ENCODE data around the gene HEYL.
A peak's percentile ranks its signal among the peaks of the same experiment; 100 is the strongest.

The HEYL gene

DNA sequence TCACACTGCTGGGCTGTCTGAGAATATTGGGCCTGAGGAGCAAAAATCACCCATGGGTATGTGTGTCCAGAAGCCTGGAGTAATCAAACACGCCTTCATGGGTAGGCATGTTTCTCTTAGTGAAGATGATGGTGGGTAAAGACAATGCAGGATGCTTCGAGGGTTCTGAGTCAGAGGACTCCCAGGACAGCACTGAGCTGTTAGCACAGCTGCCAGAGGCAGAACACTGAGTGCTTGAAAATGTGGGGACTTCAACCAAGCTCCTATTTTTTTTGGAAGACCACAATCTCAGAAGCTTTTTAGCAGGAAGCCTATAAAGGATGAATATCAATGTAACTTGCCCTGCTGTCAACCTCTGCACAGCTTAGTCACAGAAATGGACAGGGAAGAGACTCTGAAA is 40.4 kb upstream of the HEYL start:
- no peaks in the 10 kb centered on the region for H3K27me3 ChIP-seq (replicated peaks; ENCODE audit: control insufficient read depth, insufficient read depth, low read length, poor library complexity, severe bottlenecking)
- DNase-seq = no peak
- H3K4me3 ChIP-seq (ENCODE audit: insufficient read depth, low read depth, low read length, poor library complexity, severe bottlenecking) = no peak overlapping the region
- peaks cover 8% of the 10 kb centered on the region for H3K36me3 ChIP-seq (ENCODE audit: control insufficient read depth, insufficient read depth, low read length)
- no peak overlapping the region for H3K27ac ChIP-seq (ENCODE audit: insufficient read depth, low read length, poor library complexity, severe bottlenecking)
- peaks cover 15% of the 10 kb centered on the region for H3K4me1 ChIP-seq (ENCODE audit: control insufficient read depth, insufficient read depth, low read length, poor library complexity, severe bottlenecking)
- no peaks in the 10 kb centered on the region for H3K9me3 ChIP-seq (ENCODE audit: control insufficient read depth, low read length)

DNA sequence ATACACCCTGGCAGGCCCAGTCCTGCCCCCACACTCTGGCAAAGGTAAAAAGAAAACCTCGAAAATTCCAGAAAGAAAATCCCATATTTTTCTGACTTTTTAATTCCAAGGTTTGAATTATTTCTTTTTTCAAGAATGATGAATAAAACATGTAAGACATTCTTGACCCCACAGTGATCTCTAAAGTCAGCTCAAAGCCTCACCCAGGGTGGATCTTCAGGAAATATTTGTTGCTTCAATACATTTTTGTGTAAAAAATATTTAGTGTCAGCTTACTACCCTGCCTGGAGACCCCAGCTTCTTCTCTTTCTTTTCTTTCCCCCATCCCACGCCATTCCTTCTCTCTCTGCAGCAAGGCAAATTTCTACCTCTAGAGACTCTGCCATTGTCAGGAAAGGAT is 39.4 kb upstream of the HEYL start:
- no peaks in the 10 kb centered on the region for H3K9me3 ChIP-seq (ENCODE audit: control insufficient read depth, low read length)
- no peak overlapping the region for H3K4me3 ChIP-seq (ENCODE audit: insufficient read depth, low read depth, low read length, poor library complexity, severe bottlenecking)
- no peak for DNase-seq
- peaks cover 7% of the 10 kb centered on the region for H3K4me1 ChIP-seq (ENCODE audit: control insufficient read depth, insufficient read depth, low read length, poor library complexity, severe bottlenecking)
- no peaks in the 10 kb centered on the region for H3K27me3 ChIP-seq (replicated peaks; ENCODE audit: control insufficient read depth, insufficient read depth, low read length, poor library complexity, severe bottlenecking)
- H3K36me3 ChIP-seq (ENCODE audit: control insufficient read depth, insufficient read depth, low read length) = peaks cover 8% of the 10 kb centered on the region
- H3K27ac ChIP-seq (ENCODE audit: insufficient read depth, low read length, poor library complexity, severe bottlenecking) = no peak overlapping the region

DNA sequence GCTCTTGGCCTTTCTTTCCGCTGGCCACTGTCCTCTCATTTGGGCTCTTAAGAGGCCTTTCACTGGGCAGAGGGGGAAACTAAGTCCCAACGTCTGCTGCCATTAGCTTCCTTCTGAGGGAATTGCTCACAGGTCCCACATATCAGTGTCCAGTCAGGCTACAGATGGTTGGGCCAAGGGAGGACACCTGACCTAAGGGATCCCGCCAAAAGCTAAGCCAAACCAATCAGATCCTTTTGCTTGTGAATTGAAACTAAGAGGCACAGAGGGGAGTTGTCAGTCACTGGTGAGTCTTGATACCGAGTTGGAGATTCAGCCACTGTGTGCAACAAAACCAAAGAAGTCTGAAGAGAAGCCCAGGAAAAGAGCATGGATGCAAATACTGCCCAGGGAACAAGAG is 38.2 kb upstream of the HEYL start:
- Histone ChIP-seq H3K9me3 (ENCODE audit: control insufficient read depth, low read length) (no peaks in the 10 kb centered on the region), H3K4me1 (ENCODE audit: control insufficient read depth, insufficient read depth, low read length, poor library complexity, severe bottlenecking) (peaks cover 7% of the 10 kb centered on the region), H3K27ac (ENCODE audit: insufficient read depth, low read length, poor library complexity, severe bottlenecking) (no peak overlapping the region), H3K27me3 (replicated peaks; ENCODE audit: control insufficient read depth, insufficient read depth, low read length, poor library complexity, severe bottlenecking) (no peaks in the 10 kb centered on the region), H3K4me3 (ENCODE audit: insufficient read depth, low read depth, low read length, poor library complexity, severe bottlenecking) (no peak overlapping the region), H3K36me3 (ENCODE audit: control insufficient read depth, insufficient read depth, low read length) (peaks cover 8% of the 10 kb centered on the region)
- no peak for DNase-seq

DNA sequence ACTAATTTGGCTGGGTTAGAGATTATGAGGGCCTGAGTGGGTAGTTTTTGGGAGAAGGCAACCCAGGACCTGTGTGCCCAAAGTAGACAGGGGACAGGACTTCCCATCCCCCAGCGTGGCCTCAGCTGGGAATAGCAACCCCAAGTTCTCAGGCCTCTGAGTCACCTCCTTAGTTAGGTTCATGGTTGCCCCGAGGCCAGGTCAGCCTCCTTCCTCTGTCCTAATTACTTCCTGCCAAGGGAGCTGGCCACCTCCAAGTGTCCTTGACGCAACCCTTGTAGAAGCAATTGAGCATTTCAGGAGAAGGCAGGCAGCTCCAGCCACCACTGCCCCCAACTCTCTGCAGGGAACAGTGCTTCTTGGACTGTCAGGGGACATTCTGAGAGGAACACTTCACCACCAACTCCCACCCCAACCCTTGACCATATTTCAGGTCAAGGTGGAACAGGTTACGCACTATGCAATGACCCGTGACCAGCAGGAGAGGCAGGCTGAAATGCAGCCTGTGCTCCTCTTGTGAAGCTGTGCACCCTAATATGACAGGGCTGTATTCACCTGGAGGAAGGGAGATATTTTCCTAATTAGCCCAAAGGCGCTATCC is 37.6 kb upstream of the HEYL start:
- Histone ChIP-seq H3K4me1 (ENCODE audit: control insufficient read depth, insufficient read depth, low read length, poor library complexity, severe bottlenecking) (peaks cover 9% of the 10 kb centered on the region), H3K36me3 (ENCODE audit: control insufficient read depth, insufficient read depth, low read length) (peaks cover 8% of the 10 kb centered on the region), H3K27ac (ENCODE audit: insufficient read depth, low read length, poor library complexity, severe bottlenecking) (no peak overlapping the region), H3K27me3 (replicated peaks; ENCODE audit: control insufficient read depth, insufficient read depth, low read length, poor library complexity, severe bottlenecking) (no peaks in the 10 kb centered on the region), H3K4me3 (ENCODE audit: insufficient read depth, low read depth, low read length, poor library complexity, severe bottlenecking) (no peak overlapping the region), H3K9me3 (ENCODE audit: control insufficient read depth, low read length) (no peaks in the 10 kb centered on the region)
- no peak for DNase-seq

DNA sequence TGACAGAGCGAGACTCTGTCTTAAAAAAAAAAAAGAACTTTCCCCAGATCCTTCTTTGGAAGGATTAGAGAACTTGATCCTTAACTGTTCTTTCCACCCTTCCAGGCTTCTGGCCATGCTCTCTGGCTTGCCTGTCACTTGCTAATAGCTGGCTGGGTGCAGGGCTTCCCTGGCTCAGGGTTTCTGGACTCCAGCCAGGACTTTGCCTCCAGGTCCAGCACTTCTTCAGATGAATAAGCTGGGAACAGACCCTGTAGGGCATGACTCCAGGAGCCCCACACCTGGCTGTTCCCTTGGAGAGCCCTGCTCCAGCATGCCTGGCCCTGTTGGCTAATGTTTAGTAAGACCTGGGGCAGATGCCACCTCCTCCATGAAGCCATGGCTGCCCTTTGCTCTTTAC is 35.8 kb upstream of the HEYL start:
- Histone ChIP-seq H3K4me3 (ENCODE audit: insufficient read depth, low read depth, low read length, poor library complexity, severe bottlenecking) (no peak overlapping the region), H3K4me1 (ENCODE audit: control insufficient read depth, insufficient read depth, low read length, poor library complexity, severe bottlenecking) (peaks cover 15% of the 10 kb centered on the region), H3K9me3 (ENCODE audit: control insufficient read depth, low read length) (no peaks in the 10 kb centered on the region), H3K27ac (ENCODE audit: insufficient read depth, low read length, poor library complexity, severe bottlenecking) (no peak overlapping the region), H3K27me3 (replicated peaks; ENCODE audit: control insufficient read depth, insufficient read depth, low read length, poor library complexity, severe bottlenecking) (peaks cover 8% of the 10 kb centered on the region), H3K36me3 (ENCODE audit: control insufficient read depth, insufficient read depth, low read length) (peaks cover 8% of the 10 kb centered on the region)
- DNase-seq = no peak

DNA sequence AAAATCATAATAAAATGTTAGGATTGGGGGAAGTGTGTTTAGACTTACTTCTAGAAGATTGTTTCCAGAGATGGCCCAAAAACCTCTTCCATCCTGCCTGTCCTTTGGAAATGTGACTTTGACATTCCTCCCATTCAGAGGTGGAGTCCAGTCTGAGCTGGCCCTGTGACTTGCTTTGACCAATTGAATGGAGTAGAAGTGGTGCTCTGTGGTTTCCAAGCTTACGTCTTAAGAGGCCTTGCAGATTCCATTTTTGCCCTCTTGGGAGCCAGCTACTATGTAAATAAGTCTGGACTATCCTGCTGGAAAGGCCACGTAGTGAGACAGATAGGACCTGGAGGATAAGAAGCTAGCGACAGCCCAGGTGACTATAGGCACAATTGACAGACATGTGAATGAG is 33.8 kb upstream of the HEYL start:
- Histone ChIP-seq H3K4me3 (ENCODE audit: insufficient read depth, low read depth, low read length, poor library complexity, severe bottlenecking) (no peak overlapping the region), H3K27me3 (replicated peaks; ENCODE audit: control insufficient read depth, insufficient read depth, low read length, poor library complexity, severe bottlenecking) (peaks cover 18% of the 10 kb centered on the region), H3K4me1 (ENCODE audit: control insufficient read depth, insufficient read depth, low read length, poor library complexity, severe bottlenecking) (peaks cover 15% of the 10 kb centered on the region), H3K36me3 (ENCODE audit: control insufficient read depth, insufficient read depth, low read length) (no peaks in the 10 kb centered on the region), H3K27ac (ENCODE audit: insufficient read depth, low read length, poor library complexity, severe bottlenecking) (no peak overlapping the region), H3K9me3 (ENCODE audit: control insufficient read depth, low read length) (no peaks in the 10 kb centered on the region)
- no peak for DNase-seq

DNA sequence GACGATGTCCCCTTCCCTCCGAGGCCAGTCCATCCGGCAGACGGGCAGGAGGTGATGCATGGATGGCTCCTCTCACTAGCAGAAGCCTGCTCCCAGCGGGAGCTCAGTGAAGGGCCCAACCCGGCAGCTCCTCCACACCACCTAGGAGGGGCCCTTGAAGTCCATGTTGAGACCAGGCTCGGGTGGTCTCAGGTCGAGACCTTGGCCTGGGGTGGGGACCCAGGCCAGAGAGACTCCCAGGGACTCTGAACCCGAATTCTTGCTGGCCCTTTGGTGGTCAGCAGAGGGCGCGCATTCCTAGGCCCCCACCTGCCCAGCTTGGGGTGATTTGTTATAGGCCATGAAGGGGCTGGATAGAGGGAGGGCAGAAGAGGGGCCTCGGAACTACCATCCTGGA is 33.1 kb upstream of the HEYL start:
- DNase-seq = peak in 1 of 3 donors; percentile 28
- Histone ChIP-seq H3K9me3 (ENCODE audit: control insufficient read depth, low read length) (no peaks in the 10 kb centered on the region), H3K36me3 (ENCODE audit: control insufficient read depth, insufficient read depth, low read length) (no peaks in the 10 kb centered on the region), H3K27me3 (replicated peaks; ENCODE audit: control insufficient read depth, insufficient read depth, low read length, poor library complexity, severe bottlenecking) (peaks cover 18% of the 10 kb centered on the region), H3K4me3 (ENCODE audit: insufficient read depth, low read depth, low read length, poor library complexity, severe bottlenecking) (no peak overlapping the region), H3K4me1 (ENCODE audit: control insufficient read depth, insufficient read depth, low read length, poor library complexity, severe bottlenecking) (peaks cover 15% of the 10 kb centered on the region), H3K27ac (ENCODE audit: insufficient read depth, low read length, poor library complexity, severe bottlenecking) (no peak overlapping the region)

DNA sequence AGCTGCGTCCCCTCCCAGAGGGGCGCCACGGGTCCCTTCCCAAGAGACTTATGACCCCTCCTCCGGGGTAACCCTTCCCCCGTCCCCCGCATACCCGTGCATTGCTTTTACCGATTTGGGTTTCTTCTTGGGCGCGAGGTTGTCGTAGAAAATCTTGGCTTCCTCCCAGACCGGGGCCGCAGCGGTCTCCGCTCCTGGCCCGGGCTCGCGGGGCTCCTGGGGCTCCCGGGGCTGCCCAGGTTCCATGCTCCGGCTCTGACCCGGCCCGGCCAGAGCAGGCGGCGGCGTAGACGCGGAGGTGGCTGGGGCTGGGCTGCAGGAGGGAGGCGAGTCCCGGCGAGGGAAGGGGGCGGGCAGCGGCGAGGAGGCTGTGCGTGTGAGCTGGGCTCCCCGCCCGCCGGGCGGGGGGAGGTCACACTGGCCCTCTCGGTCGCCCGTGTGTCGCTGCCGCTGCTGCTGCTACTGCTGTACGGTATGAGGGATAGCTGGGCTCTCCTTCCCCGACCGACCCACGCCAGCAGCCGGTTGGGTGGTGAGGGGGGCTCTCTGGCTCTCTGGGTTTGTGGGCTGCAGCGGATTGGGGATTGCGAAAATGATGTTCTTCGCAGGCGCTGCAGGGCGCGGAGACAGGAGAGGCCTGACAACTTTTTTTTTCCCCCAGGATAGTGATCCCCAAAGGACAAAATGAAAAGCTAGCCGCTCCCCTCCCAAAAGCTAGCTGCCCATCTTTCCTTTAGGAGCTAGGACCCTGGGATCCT is 32.5 kb upstream of the HEYL start, which contains the start of gene NT5C1A:
Gene NT5C1A (minus strand): TSS at position 315 of the 758 bp plus-strand sequence. CDS start 69 bp downstream, at position 246.
- H3K27me3 ChIP-seq (replicated peaks; ENCODE audit: control insufficient read depth, insufficient read depth, low read length, poor library complexity, severe bottlenecking) = peaks cover 18% of the 10 kb centered on the region

DNA sequence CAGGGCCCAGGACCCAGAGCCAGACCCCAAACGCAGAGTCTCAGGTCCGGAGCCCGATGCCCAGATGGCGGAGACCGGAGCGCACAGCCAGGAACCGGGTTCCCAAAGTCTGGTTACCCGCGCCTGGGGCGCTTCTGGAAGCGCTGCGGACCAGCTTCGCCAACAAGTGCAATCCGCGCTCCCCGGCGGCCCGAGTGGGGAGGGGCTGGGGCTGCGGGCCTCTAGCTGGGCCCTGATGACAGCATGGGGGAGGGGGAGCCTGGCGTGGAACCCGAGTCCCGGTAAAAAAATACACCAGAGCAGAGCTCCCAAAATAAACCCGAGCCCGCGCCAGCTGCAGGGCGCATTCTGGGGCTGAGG is 32.0 kb upstream of the HEYL start:
- H3K27me3 ChIP-seq (replicated peaks; ENCODE audit: control insufficient read depth, insufficient read depth, low read length, poor library complexity, severe bottlenecking) = peaks cover 18% of the 10 kb centered on the region

More for the DNA sequence above, 32.5 kb upstream of the HEYL start, which contains the start of gene NT5C1A:
- Histone ChIP-seq H3K4me3 (ENCODE audit: insufficient read depth, low read depth, low read length, poor library complexity, severe bottlenecking) (peak within 1 kb of the TSS; percentile 61), H3K4me1 (ENCODE audit: control insufficient read depth, insufficient read depth, low read length, poor library complexity, severe bottlenecking) (peaks cover 15% of the 10 kb centered on the region), H3K9me3 (ENCODE audit: control insufficient read depth, low read length) (no peaks in the 10 kb centered on the region), H3K36me3 (ENCODE audit: control insufficient read depth, insufficient read depth, low read length) (no peaks in the 10 kb centered on the region), H3K27ac (ENCODE audit: insufficient read depth, low read length, poor library complexity, severe bottlenecking) (no peak within 1 kb of the TSS)
- DNase-seq = no peak

DNA sequence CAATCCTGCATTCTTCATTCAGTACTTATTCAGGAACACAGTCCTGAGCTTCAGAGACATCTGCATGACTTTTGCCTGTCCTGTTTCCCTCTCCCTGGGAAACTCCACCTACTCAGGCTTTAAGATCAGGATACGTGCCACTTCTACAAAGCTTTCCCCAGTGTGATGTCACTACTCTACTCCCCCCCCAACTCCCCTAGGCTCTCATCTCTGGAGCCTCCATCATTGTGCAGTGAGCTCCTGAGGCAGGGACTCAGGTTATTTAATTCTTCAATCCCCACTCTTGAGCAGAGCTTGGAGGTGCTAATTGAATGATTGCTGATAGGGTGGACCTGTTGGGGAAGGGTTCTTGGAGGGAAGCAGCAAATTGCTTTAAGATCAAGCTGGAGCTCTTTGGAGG is 31.2 kb upstream of the HEYL start:
- H3K27me3 ChIP-seq (replicated peaks; ENCODE audit: control insufficient read depth, insufficient read depth, low read length, poor library complexity, severe bottlenecking) = peaks cover 18% of the 10 kb centered on the region

More for the DNA sequence above, 32.0 kb upstream of the HEYL start:
- DNase-seq = no peak
- H3K27ac ChIP-seq (ENCODE audit: insufficient read depth, low read length, poor library complexity, severe bottlenecking) = no peak overlapping the region
- H3K4me1 ChIP-seq (ENCODE audit: control insufficient read depth, insufficient read depth, low read length, poor library complexity, severe bottlenecking) = peaks cover 15% of the 10 kb centered on the region
- no peaks in the 10 kb centered on the region for H3K9me3 ChIP-seq (ENCODE audit: control insufficient read depth, low read length)
- H3K4me3 ChIP-seq (ENCODE audit: insufficient read depth, low read depth, low read length, poor library complexity, severe bottlenecking) = peak overlapping the region; percentile 61
- no peaks in the 10 kb centered on the region for H3K36me3 ChIP-seq (ENCODE audit: control insufficient read depth, insufficient read depth, low read length)

More for the DNA sequence above, 31.2 kb upstream of the HEYL start:
- Histone ChIP-seq H3K4me3 (ENCODE audit: insufficient read depth, low read depth, low read length, poor library complexity, severe bottlenecking) (no peak overlapping the region), H3K36me3 (ENCODE audit: control insufficient read depth, insufficient read depth, low read length) (no peaks in the 10 kb centered on the region), H3K27ac (ENCODE audit: insufficient read depth, low read length, poor library complexity, severe bottlenecking) (no peak overlapping the region), H3K4me1 (ENCODE audit: control insufficient read depth, insufficient read depth, low read length, poor library complexity, severe bottlenecking) (peaks cover 15% of the 10 kb centered on the region), H3K9me3 (ENCODE audit: control insufficient read depth, low read length) (no peaks in the 10 kb centered on the region)
- DNase-seq = no peak

Data from effector memory CD4-positive, alpha-beta T cell (primary cell).